Adrenal gland (tissue), 5 donors: ENCODE data around the gene TMCC1.

Experiments used
- CTCF ChIP-seq, 6 experiments: fragments of 450-650 bp in 4 of 6; fragments of 200-600 bp in 2 of 6; sonication (generic) in 1 of 6; IDR thresholded peaks; 1 replicate in 5 of 6; 2 replicates in 1 of 6; pipeline versions ENCODE4 v1.5.1 to v1.8.0; 2016 to 2021; ENCODE audit warnings: antibody characterized with exemption in 6 of 6, mild to moderate bottlenecking in 2 of 6, moderate library complexity in 1 of 6
- POLR2A ChIP-seq, 2 donors: fragments of 450-650 bp; IDR thresholded peaks; one replicate each; pipeline ENCODE4 v1.6.1; 2017; ENCODE audit warnings: antibody characterized with exemption in 2 of 2, mild to moderate bottlenecking in 2 of 2, moderate library complexity in 1 of 2
- donor health status: DM: no; HTN: no; CAD: no.

- no peak for TF ChIP-seq CTCF (IDR thresholded peaks at IDR 0.05)
- TF ChIP-seq POLR2A (IDR thresholded peaks at IDR 0.05), result no peak
These were observed 110.0 kb downstream of the TMCC1 start for GRCh38 chr3:129783470-129783869.
